Neuron (in vitro differentiated cells): ENCODE measurements around the gene HAAO.

ENCODE experiments used
- H2AFZ ChIP-seq: one replicate; pipeline ENCODE4 v1.6.1; 2013; ENCODE audit warnings: low read depth, mild to moderate bottlenecking, inconsistent platforms, low read length, moderate library complexity
- H3K27me3 ChIP-seq: one replicate; pipeline ENCODE4 v1.6.1; 2013; ENCODE audit warnings: low read length; ENCODE audit not compliant: insufficient read depth
- H3K36me3 ChIP-seq: one replicate; pipeline ENCODE4 v1.6.1; 2013; ENCODE audit warnings: low read length; ENCODE audit not compliant: insufficient read depth
- H3K4me1 ChIP-seq: one replicate; pipeline ENCODE4 v1.6.1; 2013; ENCODE audit warnings: low read length; ENCODE audit not compliant: insufficient read depth
- H3K4me3 ChIP-seq: 2 replicates; pipeline ENCODE4 v1.5.1; 2013; ENCODE audit warnings: mild to moderate bottlenecking, low read length, moderate library complexity
- H3K9me3 ChIP-seq: one replicate; pipeline ENCODE4 v1.6.1; 2013; ENCODE audit warnings: low read length

Gene HAAO

DNA sequence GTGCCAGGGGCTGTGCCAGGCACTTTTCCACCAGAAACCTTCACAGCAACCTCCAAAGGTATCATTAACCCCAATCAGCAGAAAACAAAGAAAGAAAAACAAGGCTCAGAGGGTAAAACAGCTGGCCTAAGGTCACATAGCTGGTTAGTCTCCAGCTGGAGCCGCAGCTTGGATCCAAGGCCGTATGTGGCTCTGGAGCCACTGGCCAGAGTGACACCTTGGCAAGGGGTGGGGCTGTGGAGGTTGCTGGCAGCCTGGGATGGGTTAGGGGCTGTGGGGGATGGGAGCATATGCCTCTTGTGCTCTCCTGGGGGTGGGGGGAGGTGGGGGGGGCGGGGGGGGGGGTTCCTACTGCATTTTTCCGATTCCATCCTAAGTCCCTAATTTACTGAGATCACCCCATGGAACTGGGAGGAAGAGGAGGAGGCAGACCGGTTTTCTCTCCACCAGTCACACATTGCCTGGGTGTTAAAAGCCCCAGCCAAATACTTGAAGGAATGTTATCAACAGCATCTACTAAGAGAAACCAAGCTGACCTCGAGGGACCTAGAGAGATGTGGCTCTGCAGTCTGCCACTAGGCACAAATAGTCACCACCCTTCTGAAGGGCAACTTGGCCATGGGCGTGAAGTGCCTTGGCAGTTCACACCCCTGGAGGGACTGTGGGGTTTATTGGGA lies 8.0 kb downstream of the HAAO start:
- no peaks in the 10 kb centered on the region for H3K27me3 ChIP-seq
- H3K36me3 ChIP-seq, result no peaks in the 10 kb centered on the region
- H3K4me1 ChIP-seq, result peaks cover 3% of the 10 kb centered on the region
- H2AFZ ChIP-seq, result no peak overlapping the region
- H3K4me3 ChIP-seq, result no peak overlapping the region
- H3K9me3 ChIP-seq, result peaks cover 2% of the 10 kb centered on the region

- Histone ChIP-seq H2AFZ (no peak overlapping the region), H3K4me3 (no peak overlapping the region), H3K4me1 (peaks cover 3% of the 10 kb centered on the region), H3K27me3 (no peaks in the 10 kb centered on the region), H3K36me3 (no peaks in the 10 kb centered on the region), H3K9me3 (peaks cover 4% of the 10 kb centered on the region)
Observed at GRCh38 chr2:42783511-42783910, 8.9 kb downstream of the HAAO start.

- H3K4me1 ChIP-seq, result peaks cover 3% of the 10 kb centered on the region
- H2AFZ ChIP-seq, result no peak overlapping the region
- no peaks in the 10 kb centered on the region for H3K36me3 ChIP-seq
- no peak overlapping the region for H3K4me3 ChIP-seq
- peaks cover 6% of the 10 kb centered on the region for H3K9me3 ChIP-seq
- no peaks in the 10 kb centered on the region for H3K27me3 ChIP-seq
Observed at GRCh38 chr2:42781181-42781580, 11.2 kb downstream of the HAAO start.

DNA sequence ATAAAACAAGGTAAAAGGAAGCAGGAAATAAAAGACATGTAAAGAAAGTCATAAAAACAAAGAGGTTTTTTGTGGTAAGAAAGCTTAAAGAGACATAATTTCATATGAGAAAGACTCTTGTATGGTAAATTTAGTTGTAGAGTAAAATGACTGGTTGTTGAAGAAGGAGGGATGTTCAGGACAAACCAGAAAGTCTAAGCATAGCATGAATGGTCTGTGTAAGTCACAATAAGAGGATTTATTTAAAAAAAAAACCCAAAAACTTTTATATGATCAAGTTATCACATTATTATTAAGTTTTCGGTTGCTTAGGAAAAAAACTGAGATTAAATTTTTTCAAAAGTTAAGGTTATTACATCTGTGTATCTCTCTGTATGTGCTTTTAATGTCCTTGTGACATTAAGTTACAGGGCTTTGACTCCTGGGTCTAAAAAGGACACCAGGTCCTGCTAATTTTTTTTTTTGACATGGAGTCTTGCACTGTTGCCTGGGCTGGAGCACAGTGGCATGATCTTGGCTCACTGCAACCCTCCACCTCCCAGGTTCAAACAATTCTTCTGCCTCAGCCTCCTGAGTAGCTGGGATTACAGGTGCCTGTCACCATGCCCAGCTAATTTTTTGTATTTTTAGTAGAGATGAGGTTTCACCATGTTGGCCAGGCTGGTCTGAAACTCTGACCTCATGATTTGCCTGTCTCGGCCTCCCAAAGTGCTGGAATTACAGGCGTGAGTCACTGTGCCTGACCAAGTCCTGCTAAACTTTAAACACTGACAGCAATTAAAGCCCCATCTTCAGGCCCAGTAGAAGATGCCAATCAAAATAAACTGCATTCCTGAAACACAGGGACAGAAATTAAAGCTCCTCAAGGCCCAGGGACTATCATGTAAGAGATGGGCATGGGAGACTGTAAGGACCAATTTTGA lies 14.2 kb downstream of the HAAO start:
- Histone ChIP-seq H2AFZ (no peak overlapping the region), H3K4me1 (no peaks in the 10 kb centered on the region), H3K36me3 (no peaks in the 10 kb centered on the region), H3K27me3 (no peaks in the 10 kb centered on the region), H3K9me3 (peaks cover 6% of the 10 kb centered on the region), H3K4me3 (no peak overlapping the region)

DNA sequence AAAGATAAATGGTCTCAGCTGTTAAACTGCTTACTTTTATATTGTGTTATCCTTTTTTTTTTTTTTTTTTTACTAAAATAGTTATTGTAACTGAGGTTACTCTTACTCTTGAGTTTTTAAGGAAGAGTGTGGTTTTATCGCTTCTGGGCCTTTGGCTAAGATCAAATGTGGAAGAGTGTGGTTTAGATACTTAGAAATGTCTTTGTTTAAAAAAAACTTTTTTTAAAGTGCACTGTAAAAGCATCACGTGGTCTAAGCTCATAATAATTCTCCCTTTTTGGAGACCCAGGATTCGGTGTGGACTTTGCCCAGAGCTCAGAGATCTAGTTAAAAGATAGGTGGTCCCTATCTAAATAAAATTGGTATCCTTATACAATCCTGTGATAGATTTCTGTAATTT lies 16.6 kb downstream of the HAAO start:
- Histone ChIP-seq H2AFZ (no peak overlapping the region), H3K9me3 (peaks cover 4% of the 10 kb centered on the region)

GRCh38 chr2:42775186-42775585 lies 17.2 kb downstream of the HAAO start:
- Histone ChIP-seq H3K4me1 (no peaks in the 10 kb centered on the region), H3K9me3 (peaks cover 4% of the 10 kb centered on the region), H3K36me3 (no peaks in the 10 kb centered on the region), H2AFZ (no peak overlapping the region), H3K27me3 (no peaks in the 10 kb centered on the region), H3K4me3 (no peak overlapping the region)

More for the DNA sequence above, 16.6 kb downstream of the HAAO start:
- H3K4me3 ChIP-seq, result no peak overlapping the region
- H3K4me1 ChIP-seq, result no peaks in the 10 kb centered on the region
- no peaks in the 10 kb centered on the region for H3K36me3 ChIP-seq
- H3K27me3 ChIP-seq, result no peaks in the 10 kb centered on the region

GRCh38 chr2:42771546-42772153 lies 20.7 kb downstream of the HAAO start:
- Histone ChIP-seq H3K27me3 (no peaks in the 10 kb centered on the region), H3K36me3 (no peaks in the 10 kb centered on the region), H3K4me1 (no peaks in the 10 kb centered on the region), H2AFZ (no peak overlapping the region), H3K4me3 (no peak overlapping the region), H3K9me3 (no peaks in the 10 kb centered on the region)

DNA sequence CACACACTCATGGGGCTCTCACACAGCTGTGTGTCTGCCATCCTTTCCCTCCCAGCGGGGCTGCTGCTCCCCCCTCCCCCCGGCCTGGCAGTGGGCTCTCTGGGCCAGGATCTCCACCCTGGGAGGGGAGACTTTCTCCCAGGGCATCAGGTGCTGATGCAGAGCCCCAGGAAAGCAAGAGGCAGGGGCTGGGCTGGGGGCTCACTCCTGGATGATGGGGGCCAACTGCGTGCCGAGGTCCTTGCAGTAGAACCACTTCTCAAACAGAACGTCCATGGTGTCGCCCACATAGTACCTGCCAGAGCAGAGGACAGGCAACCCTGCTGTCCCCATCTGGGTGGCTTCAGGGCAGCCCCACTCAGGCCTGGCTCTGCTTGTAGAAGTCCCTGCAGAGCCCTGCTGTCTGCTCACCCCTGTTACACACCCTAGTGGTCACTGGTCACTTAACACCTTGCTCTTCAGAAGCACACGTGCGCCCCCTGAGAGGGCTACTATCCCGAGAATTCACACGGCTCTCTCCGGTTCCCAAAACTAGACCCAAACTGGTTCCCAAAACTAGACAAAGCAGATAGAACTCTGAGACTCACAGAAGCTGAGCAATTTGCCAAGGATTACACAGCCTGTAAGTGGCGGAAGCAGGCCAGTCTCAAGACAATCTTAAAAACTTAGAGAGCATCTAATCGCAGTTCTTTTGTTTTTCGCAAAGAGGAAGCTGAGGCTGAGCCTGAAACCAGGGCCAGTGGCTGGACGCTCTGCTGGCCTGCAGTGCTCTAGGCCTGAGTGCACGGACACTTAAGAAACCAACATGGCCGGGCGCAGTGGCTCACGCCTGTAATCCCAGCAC lies 21.9 kb downstream of the HAAO start:
- no peak overlapping the region for H2AFZ ChIP-seq
- no peaks in the 10 kb centered on the region for H3K9me3 ChIP-seq
- H3K4me3 ChIP-seq, result no peak overlapping the region
- H3K27me3 ChIP-seq, result no peaks in the 10 kb centered on the region
- no peaks in the 10 kb centered on the region for H3K36me3 ChIP-seq
- no peaks in the 10 kb centered on the region for H3K4me1 ChIP-seq

GRCh38 chr2:42769583-42770287 lies 22.6 kb downstream of the HAAO start:
- no peak overlapping the region for H3K4me3 ChIP-seq
- H2AFZ ChIP-seq, result no peak overlapping the region
- no peaks in the 10 kb centered on the region for H3K36me3 ChIP-seq
- H3K9me3 ChIP-seq, result no peaks in the 10 kb centered on the region
- no peaks in the 10 kb centered on the region for H3K27me3 ChIP-seq
- H3K4me1 ChIP-seq, result no peaks in the 10 kb centered on the region

- H3K36me3 ChIP-seq, result no peaks in the 10 kb centered on the region
- H3K9me3 ChIP-seq, result no peaks in the 10 kb centered on the region
- H3K4me1 ChIP-seq, result no peaks in the 10 kb centered on the region
- H3K27me3 ChIP-seq, result no peaks in the 10 kb centered on the region
- H3K4me3 ChIP-seq, result no peak overlapping the region
- H2AFZ ChIP-seq, result no peak overlapping the region
Observed at GRCh38 chr2:42768706-42769256, 23.6 kb downstream of the HAAO start.

GRCh38 chr2:42767899-42768705 lies 24.3 kb downstream of the HAAO start:
- Histone ChIP-seq H2AFZ (no peak overlapping the region), H3K4me3 (no peak overlapping the region), H3K36me3 (no peaks in the 10 kb centered on the region), H3K9me3 (no peaks in the 10 kb centered on the region), H3K4me1 (no peaks in the 10 kb centered on the region), H3K27me3 (no peaks in the 10 kb centered on the region)
